ENCODE measurements around the gene PPP6R3. TPM values are rescaled to one million over a fixed set of nuclear protein-coding genes. Genes with fewer than 3 reads are reported as not detected.
"Not testable (repeated sequence)": the region's sequence is repeated elsewhere in the genome, so short reads cannot be mapped to it uniquely, and the experiment has no call there.

The PPP6R3 gene
- total RNA-seq, 1 experiment from 2014 or later, result 140 TPM

DNA sequence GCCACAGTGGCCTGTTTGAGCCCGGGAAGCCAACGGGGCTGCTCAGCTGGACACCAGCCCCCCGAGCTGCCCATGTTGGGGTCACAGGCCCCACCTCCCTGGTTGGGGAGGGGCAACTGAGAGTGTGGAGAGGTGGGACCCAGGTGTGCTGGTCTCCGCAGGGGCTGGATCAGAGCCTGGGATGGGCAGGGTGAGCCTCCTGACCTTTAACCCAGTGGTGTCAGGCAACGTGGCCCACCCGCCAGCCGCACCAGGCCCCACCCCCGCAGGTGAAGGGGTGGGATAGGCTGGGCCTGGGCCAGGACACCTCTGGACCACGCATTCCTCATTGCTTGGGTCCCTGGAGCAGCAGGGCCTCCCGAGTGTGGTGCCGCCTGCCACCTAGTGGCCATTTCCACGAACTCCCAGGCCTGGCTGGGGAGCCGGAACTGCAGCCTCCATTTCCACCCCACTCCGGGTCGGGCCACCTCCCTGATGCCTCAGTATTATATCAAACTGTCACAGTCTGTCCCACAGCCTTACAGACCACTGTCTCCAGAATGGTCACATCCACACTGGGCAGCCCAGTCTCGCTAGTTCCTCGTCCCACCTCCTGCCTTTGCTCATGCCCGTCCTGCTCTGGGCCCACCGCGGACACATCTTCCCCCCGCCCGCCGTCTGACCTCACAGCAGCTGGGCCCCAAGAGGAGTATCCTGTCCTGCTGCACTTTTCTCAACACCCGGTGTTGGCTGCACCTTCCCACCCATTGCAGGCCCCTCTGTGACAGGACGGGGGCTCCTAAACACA lies 13.3 kb upstream of the PPP6R3 start:
- no peaks in the 10 kb centered on the region for H3K36me3 ChIP-seq (ENCODE audit: insufficient read depth, low read length)
- peak; percentile 90 for DNase-seq
- no peaks in the 10 kb centered on the region for H3K9me2 ChIP-seq (replicated peaks; ENCODE audit: insufficient read depth, low read length)
- no peaks in the 10 kb centered on the region for H4K20me1 ChIP-seq (ENCODE audit: insufficient read depth, low read depth, low read length)
- no peaks in the 10 kb centered on the region for H3K27me3 ChIP-seq (ENCODE audit: low read length)
- no peak overlapping the region for H2AFZ ChIP-seq (ENCODE audit: low read length)
- H3K27ac ChIP-seq (ENCODE audit: low read length), result no peak overlapping the region
- peaks cover under 1% of the 10 kb centered on the region for H3K4me1 ChIP-seq (ENCODE audit: low read length)
- no peaks in the 10 kb centered on the region for H3K9me3 ChIP-seq (ENCODE audit: low read length)
- no peaks in the 10 kb centered on the region for H3K79me2 ChIP-seq (ENCODE audit: low read length)
- no peak overlapping the region for H3K4me2 ChIP-seq (ENCODE audit: low read depth, low read length, poor library complexity, severe bottlenecking)
- H3K4me3 ChIP-seq (ENCODE audit: low read length), result no peak overlapping the region
- H3K9ac ChIP-seq (ENCODE audit: low read length), result no peak overlapping the region

DNA sequence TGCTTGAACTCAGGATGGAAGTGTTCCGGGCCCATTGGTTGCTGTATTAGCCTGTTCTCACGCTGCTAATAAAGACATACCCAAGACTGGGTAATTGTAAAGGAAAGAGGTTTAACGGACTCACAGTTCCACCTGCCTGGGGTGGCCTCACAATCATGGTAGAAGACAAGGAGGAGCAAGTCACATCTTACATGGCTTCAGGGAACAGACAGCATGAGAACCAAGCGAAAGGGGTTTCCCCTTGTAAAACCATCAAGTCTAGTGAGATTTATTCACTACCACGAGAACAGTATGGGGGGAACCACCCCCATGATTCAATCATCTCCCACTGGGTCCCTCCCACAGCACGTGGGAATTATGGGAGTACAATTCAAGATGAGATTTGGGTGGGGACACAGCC lies 12.6 kb upstream of the PPP6R3 start:
- not testable (repeated sequence) for H3K9me3 ChIP-seq (ENCODE audit: low read length); H3K79me2 ChIP-seq (ENCODE audit: low read length); H3K9me2 ChIP-seq (replicated peaks; ENCODE audit: insufficient read depth, low read length); H3K4me3 ChIP-seq (ENCODE audit: low read length); DNase-seq; H3K4me2 ChIP-seq (ENCODE audit: low read depth, low read length, poor library complexity, severe bottlenecking); H4K20me1 ChIP-seq (ENCODE audit: insufficient read depth, low read depth, low read length); H3K9ac ChIP-seq (ENCODE audit: low read length); H3K27me3 ChIP-seq (ENCODE audit: low read length); H3K4me1 ChIP-seq (ENCODE audit: low read length); H3K36me3 ChIP-seq (ENCODE audit: insufficient read depth, low read length); H3K27ac ChIP-seq (ENCODE audit: low read length)
- 0 out of 2 replicates have a peak overlapping the region, but pooled peaks have one; percentile 27 for H2AFZ ChIP-seq (ENCODE audit: low read length)

DNA sequence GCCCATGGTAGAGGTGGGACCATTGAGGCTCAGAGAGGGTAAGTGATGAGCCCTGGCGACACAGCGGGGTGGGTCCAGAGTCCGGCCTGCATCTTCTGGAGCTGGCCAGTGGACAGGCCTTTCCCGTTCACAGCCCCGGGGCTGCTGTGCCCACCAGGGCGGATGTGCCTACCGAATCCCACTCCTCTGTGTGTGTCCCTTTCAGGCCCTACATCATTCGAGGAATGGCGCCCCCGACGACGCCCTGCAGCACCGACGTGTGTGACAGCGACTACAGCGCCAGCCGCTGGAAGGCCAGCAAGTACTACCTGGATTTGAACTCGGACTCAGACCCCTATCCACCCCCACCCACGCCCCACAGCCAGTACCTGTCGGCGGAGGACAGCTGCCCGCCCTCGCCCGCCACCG lies 11.9 kb upstream of the PPP6R3 start:
- Histone ChIP-seq H3K9ac (ENCODE audit: low read length) (no peak overlapping the region), H3K4me1 (ENCODE audit: low read length) (no peaks in the 10 kb centered on the region), H3K9me2 (replicated peaks; ENCODE audit: insufficient read depth, low read length) (no peaks in the 10 kb centered on the region), H4K20me1 (ENCODE audit: insufficient read depth, low read depth, low read length) (no peaks in the 10 kb centered on the region), H3K4me2 (ENCODE audit: low read depth, low read length, poor library complexity, severe bottlenecking) (no peak overlapping the region), H3K27ac (ENCODE audit: low read length) (no peak overlapping the region), H3K36me3 (ENCODE audit: insufficient read depth, low read length) (no peaks in the 10 kb centered on the region), H2AFZ (ENCODE audit: low read length) (no peak overlapping the region), H3K27me3 (ENCODE audit: low read length) (no peaks in the 10 kb centered on the region), H3K79me2 (ENCODE audit: low read length) (no peaks in the 10 kb centered on the region), H3K4me3 (ENCODE audit: low read length) (no peak overlapping the region), H3K9me3 (ENCODE audit: low read length) (no peaks in the 10 kb centered on the region)
- DNase-seq, result no peak

DNA sequence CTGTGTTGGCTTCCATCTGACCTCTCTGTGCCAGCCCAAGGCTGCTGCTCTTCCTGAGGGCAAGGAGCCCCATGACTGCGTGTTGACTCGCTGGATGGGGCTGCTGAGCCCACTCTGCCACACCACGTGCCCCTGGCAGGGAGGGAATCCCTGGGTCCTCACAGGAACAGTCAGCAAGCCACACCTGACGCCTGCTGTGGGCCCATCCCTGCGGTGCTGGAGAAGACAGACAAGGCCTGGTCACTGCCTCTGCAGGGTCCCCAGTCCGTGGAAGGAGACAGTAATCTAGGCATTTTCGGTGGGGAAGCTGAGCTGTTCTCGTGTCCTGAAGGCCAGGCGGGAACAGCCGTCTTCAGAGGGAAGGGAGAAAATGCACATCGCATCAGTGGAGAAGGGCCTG lies 10.6 kb upstream of the PPP6R3 start:
- Histone ChIP-seq H4K20me1 (ENCODE audit: insufficient read depth, low read depth, low read length) (no peaks in the 10 kb centered on the region), H3K4me1 (ENCODE audit: low read length) (no peaks in the 10 kb centered on the region), H3K9me3 (ENCODE audit: low read length) (no peaks in the 10 kb centered on the region), H3K27ac (ENCODE audit: low read length) (no peak overlapping the region), H3K9ac (ENCODE audit: low read length) (no peak overlapping the region), H3K27me3 (ENCODE audit: low read length) (no peaks in the 10 kb centered on the region), H3K9me2 (replicated peaks; ENCODE audit: insufficient read depth, low read length) (no peaks in the 10 kb centered on the region), H3K79me2 (ENCODE audit: low read length) (no peaks in the 10 kb centered on the region), H3K36me3 (ENCODE audit: insufficient read depth, low read length) (no peaks in the 10 kb centered on the region), H3K4me3 (ENCODE audit: low read length) (no peak overlapping the region), H2AFZ (ENCODE audit: low read length) (no peak overlapping the region), H3K4me2 (ENCODE audit: low read depth, low read length, poor library complexity, severe bottlenecking) (no peak overlapping the region)
- no peak for DNase-seq

DNA sequence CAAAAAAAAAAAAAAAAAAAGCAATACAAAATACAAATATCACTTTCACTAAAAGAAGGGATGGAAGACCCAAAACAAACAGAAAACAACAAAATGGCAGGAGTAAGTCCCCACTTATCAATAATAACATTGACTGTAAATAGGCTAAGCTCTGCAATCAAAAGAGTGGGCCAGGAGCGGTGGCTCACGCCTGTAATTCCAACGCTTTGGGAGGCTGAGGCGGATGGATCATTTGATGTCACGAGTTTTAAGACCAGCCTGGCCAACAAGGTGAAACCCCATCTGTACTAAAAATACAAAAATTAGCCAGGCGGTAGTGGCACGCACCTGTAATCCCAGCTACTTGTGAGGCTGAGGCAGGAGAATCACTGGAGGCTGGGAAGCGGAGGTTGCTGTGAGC lies 9.8 kb upstream of the PPP6R3 start:
- Histone ChIP-seq H3K27me3 (ENCODE audit: low read length) (no peaks in the 10 kb centered on the region), H3K27ac (ENCODE audit: low read length) (no peak overlapping the region), H3K79me2 (ENCODE audit: low read length) (no peaks in the 10 kb centered on the region), H3K4me1 (ENCODE audit: low read length) (no peaks in the 10 kb centered on the region), H3K4me3 (ENCODE audit: low read length) (no peak overlapping the region), H3K9me3 (ENCODE audit: low read length) (no peaks in the 10 kb centered on the region), H4K20me1 (ENCODE audit: insufficient read depth, low read depth, low read length) (no peaks in the 10 kb centered on the region), H3K9ac (ENCODE audit: low read length) (no peak overlapping the region), H3K36me3 (ENCODE audit: insufficient read depth, low read length) (no peaks in the 10 kb centered on the region), H3K4me2 (ENCODE audit: low read depth, low read length, poor library complexity, severe bottlenecking) (no peak overlapping the region), H2AFZ (ENCODE audit: low read length) (no peak overlapping the region), H3K9me2 (replicated peaks; ENCODE audit: insufficient read depth, low read length) (no peaks in the 10 kb centered on the region)
- no peak for DNase-seq

DNA sequence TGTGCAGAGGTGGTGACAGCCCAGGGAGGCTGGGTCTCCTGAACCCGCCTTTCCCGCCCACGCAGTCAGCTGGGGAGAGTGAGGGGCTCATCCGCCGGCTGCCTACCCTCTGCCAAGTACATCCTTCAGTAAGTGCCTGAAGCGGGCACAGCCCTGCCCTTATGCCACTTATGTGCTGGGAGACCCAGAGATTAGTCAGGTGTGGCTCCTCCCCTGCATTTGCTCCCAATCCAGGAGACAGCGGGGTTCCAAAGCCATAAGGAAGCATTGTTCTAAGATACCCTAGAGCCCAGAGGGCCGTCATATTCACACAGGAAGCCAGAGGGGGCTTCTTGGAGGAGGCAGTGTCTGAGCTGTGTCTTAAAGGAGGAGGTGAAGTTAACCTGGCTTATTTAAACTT lies 5.8 kb upstream of the PPP6R3 start:
- Histone ChIP-seq H3K4me1 (ENCODE audit: low read length) (peaks cover 3% of the 10 kb centered on the region), H4K20me1 (ENCODE audit: insufficient read depth, low read depth, low read length) (no peaks in the 10 kb centered on the region), H3K9me2 (replicated peaks; ENCODE audit: insufficient read depth, low read length) (no peaks in the 10 kb centered on the region), H2AFZ (ENCODE audit: low read length) (no peak overlapping the region), H3K79me2 (ENCODE audit: low read length) (no peaks in the 10 kb centered on the region), H3K27ac (ENCODE audit: low read length) (no peak overlapping the region), H3K4me2 (ENCODE audit: low read depth, low read length, poor library complexity, severe bottlenecking) (no peak overlapping the region), H3K4me3 (ENCODE audit: low read length) (no peak overlapping the region), H3K9me3 (ENCODE audit: low read length) (no peaks in the 10 kb centered on the region), H3K27me3 (ENCODE audit: low read length) (no peaks in the 10 kb centered on the region), H3K36me3 (ENCODE audit: insufficient read depth, low read length) (no peaks in the 10 kb centered on the region), H3K9ac (ENCODE audit: low read length) (no peak overlapping the region)
- no peak for DNase-seq

DNA sequence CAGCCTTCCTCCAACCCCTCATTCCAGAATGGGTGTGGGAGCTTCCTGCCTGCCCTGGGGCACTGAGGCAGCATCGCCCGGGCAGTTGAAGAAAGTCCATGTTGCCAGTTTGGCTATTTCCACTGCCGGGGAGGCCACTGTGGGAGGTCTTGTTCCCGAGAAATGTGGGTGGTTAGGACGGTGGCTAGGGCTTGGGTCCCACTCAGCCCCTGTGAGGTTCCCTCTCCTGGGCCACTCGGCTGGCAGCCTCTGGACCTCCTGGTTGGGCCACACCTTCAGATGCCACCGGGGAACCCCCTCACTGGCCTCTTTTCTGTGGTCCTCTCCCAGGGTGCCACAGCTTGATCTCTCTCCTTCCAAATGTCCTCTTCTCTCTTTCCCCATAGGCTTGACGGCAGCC lies 5.1 kb upstream of the PPP6R3 start:
- Histone ChIP-seq H3K27me3 (ENCODE audit: low read length) (no peaks in the 10 kb centered on the region), H2AFZ (ENCODE audit: low read length) (no peak overlapping the region), H3K36me3 (ENCODE audit: insufficient read depth, low read length) (no peaks in the 10 kb centered on the region), H3K4me3 (ENCODE audit: low read length) (no peak overlapping the region), H3K79me2 (ENCODE audit: low read length) (no peaks in the 10 kb centered on the region), H3K9me2 (replicated peaks; ENCODE audit: insufficient read depth, low read length) (no peaks in the 10 kb centered on the region), H3K27ac (ENCODE audit: low read length) (no peak overlapping the region), H3K4me1 (ENCODE audit: low read length) (peaks cover 5% of the 10 kb centered on the region), H3K4me2 (ENCODE audit: low read depth, low read length, poor library complexity, severe bottlenecking) (no peak overlapping the region), H4K20me1 (ENCODE audit: insufficient read depth, low read depth, low read length) (no peaks in the 10 kb centered on the region), H3K9me3 (ENCODE audit: low read length) (no peaks in the 10 kb centered on the region), H3K9ac (ENCODE audit: low read length) (no peak overlapping the region)
- DNase-seq, result no peak

DNA sequence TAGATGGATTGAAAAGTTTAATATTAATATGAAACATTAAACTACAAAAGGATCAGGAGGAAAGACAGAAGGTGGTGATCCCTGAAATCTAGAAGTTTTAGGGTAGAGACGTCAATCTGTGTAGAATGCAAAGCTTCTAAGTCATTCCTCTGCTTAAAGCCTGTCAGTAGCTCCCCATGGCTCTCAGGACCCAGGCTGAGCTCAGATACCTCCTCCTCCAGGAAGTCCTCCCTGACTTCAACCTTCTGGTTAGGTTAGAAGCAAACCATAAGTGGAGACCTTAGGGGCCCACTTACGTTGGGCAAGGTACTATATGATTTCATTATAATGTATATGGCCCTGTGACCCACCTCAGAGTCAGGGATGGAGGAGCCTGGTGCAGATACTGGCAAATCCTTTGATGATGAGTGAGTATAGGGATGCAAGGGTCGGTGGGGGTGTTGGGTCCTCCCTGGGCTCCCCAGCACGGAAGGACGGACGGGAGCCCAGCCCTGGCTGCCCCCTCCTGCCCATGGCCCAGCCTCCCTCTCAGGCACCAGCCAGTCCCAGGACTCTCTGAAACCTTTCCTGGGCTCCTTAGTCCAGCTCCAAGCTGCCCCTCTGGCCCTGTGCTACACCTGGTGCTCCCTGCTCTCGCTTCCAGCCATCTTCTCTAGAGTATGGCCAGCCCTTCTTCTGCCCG lies 3.2 kb upstream of the PPP6R3 start:
- peaks cover 18% of the 10 kb centered on the region for H3K79me2 ChIP-seq (ENCODE audit: low read length)
- no peak overlapping the region for H2AFZ ChIP-seq (ENCODE audit: low read length)
- H3K27ac ChIP-seq (ENCODE audit: low read length), result no peak overlapping the region
- H3K27me3 ChIP-seq (ENCODE audit: low read length), result no peaks in the 10 kb centered on the region
- H3K9ac ChIP-seq (ENCODE audit: low read length), result no peak overlapping the region
- peaks cover 10% of the 10 kb centered on the region for H4K20me1 ChIP-seq (ENCODE audit: insufficient read depth, low read depth, low read length)
- H3K9me3 ChIP-seq (ENCODE audit: low read length), result no peaks in the 10 kb centered on the region
- no peak overlapping the region for H3K4me3 ChIP-seq (ENCODE audit: low read length)
- no peak overlapping the region for H3K4me2 ChIP-seq (ENCODE audit: low read depth, low read length, poor library complexity, severe bottlenecking)
- H3K9me2 ChIP-seq (replicated peaks; ENCODE audit: insufficient read depth, low read length), result no peaks in the 10 kb centered on the region
- H3K36me3 ChIP-seq (ENCODE audit: insufficient read depth, low read length), result no peaks in the 10 kb centered on the region
- DNase-seq, result peak; percentile 47
- peaks cover 15% of the 10 kb centered on the region for H3K4me1 ChIP-seq (ENCODE audit: low read length)
